HG03066 (cell line): ENCODE results near the gene SLC6A19.
"Not testable (repeated sequence)": the region's sequence is repeated elsewhere in the genome, so short reads cannot be mapped to it uniquely, and the experiment has no call there.

Experiments used
- ATAC-seq: cut with Tn5 transposase; IDR thresholded peaks from one replicate; pipeline ENCODE4 v1.9.1; 2021; ENCODE audit warnings: low read depth; ENCODE audit not compliant: unreplicated experiment

The SLC6A19 gene

GRCh38 chr5:1201327-1202025 lies at the start of gene SLC6A19:
Gene SLC6A19 (plus strand): TSS chr5:1201595. CDS start chr5:1201651, 56 bp downstream.
- no peak for ATAC-seq

GRCh38 chr5:1152156-1152555 lies 49.2 kb upstream of the SLC6A19 start:
- ATAC-seq: no peak

GRCh38 chr5:1152771-1153282 lies 48.6 kb upstream of the SLC6A19 start:
- no peak for ATAC-seq

GRCh38 chr5:1153428-1153827 lies 48.0 kb upstream of the SLC6A19 start:
- no peak for ATAC-seq

- ATAC-seq: no peak
These were observed 46.0 kb upstream of the SLC6A19 start for GRCh38 chr5:1155191-1156032.

- no peak for ATAC-seq
These were observed 45.2 kb upstream of the SLC6A19 start for GRCh38 chr5:1156033-1156753.

GRCh38 chr5:1156754-1157460 lies 44.5 kb upstream of the SLC6A19 start:
- ATAC-seq: no peak

GRCh38 chr5:1157461-1157986 lies 43.9 kb upstream of the SLC6A19 start:
- not testable (repeated sequence) for ATAC-seq

- no peak for ATAC-seq
These were observed 42.6 kb upstream of the SLC6A19 start for GRCh38 chr5:1158647-1159340.

- no peak for ATAC-seq
These were observed 42.1 kb upstream of the SLC6A19 start for GRCh38 chr5:1159341-1159675.

GRCh38 chr5:1159774-1160406 lies 41.5 kb upstream of the SLC6A19 start:
- ATAC-seq: no peak

- ATAC-seq: no peak
These were observed 40.1 kb upstream of the SLC6A19 start for GRCh38 chr5:1161108-1161832.

GRCh38 chr5:1161833-1162229 lies 39.6 kb upstream of the SLC6A19 start:
- ATAC-seq: no peak

GRCh38 chr5:1162276-1162675 lies 39.1 kb upstream of the SLC6A19 start:
- ATAC-seq: no peak

- no peak for ATAC-seq
These were observed 38.6 kb upstream of the SLC6A19 start for GRCh38 chr5:1162751-1163150.

- no peak for ATAC-seq
These were observed 38.0 kb upstream of the SLC6A19 start for GRCh38 chr5:1163366-1163765.

- ATAC-seq: no peak
These were observed 37.5 kb upstream of the SLC6A19 start for GRCh38 chr5:1163879-1164278.
